SJCRH30 (cell line): ENCODE measurements around the gene INSR. TPM values are rescaled to one million over a fixed set of nuclear protein-coding genes. Genes with fewer than 3 reads are reported as not detected.
A peak's percentile ranks its signal among the peaks of the same experiment; 100 is the strongest.
"Not testable (repeated sequence)": the region's sequence is repeated elsewhere in the genome, so short reads cannot be mapped to it uniquely, and the experiment has no call there.

Experiments used
- DNase-seq, 2 experiments: peaks; one replicate each; pipeline ENCODE4 v3.0.0-alpha.2; 2015 to 2020
- H3K27ac ChIP-seq: fragments of 250-450 bp; sonication (Bioruptor Pico); 2 replicates; pipeline ENCODE4 v1.5.1; 2020; ENCODE audit warnings: mild to moderate bottlenecking, moderate library complexity
- H3K27me3 ChIP-seq: fragments of 250-450 bp; sonication (Bioruptor Pico); 2 replicates; pipeline ENCODE4 v1.5.1; 2020; ENCODE audit warnings: mild to moderate bottlenecking, moderate library complexity
- H3K36me3 ChIP-seq: fragments of 250-450 bp; sonication (Bioruptor Pico); 2 replicates; pipeline ENCODE4 v1.5.1; 2020; ENCODE audit warnings: mild to moderate bottlenecking, moderate library complexity
- H3K4me1 ChIP-seq: fragments of 250-450 bp; sonication (Bioruptor Pico); 2 replicates; pipeline ENCODE4 v1.5.1; 2020; ENCODE audit warnings: mild to moderate bottlenecking, moderate library complexity
- H3K4me3 ChIP-seq: fragments of 250-450 bp; sonication (Bioruptor Pico); 2 replicates; pipeline ENCODE4 v1.5.1; 2020; ENCODE audit warnings: mild to moderate bottlenecking, moderate library complexity
- H3K9me3 ChIP-seq: fragments of 250-450 bp; sonication (Bioruptor Pico); replicated peaks from 2 replicates; pipeline ENCODE4 v1.5.1; 2020; ENCODE audit warnings: mild to moderate bottlenecking, moderate library complexity
- total RNA-seq: library from RNA; depleted of rRNA; stranded (reverse); fragments of >200 nt; shearing (Covaris generic); gene quantifications from 2 replicates; pipeline ENCODE4 v1.2.3, GENCODE V29; 2014; rRNA removed

Gene INSR
- total RNA-seq, 1 experiment from 2014 or later = 14.3 TPM

DNA sequence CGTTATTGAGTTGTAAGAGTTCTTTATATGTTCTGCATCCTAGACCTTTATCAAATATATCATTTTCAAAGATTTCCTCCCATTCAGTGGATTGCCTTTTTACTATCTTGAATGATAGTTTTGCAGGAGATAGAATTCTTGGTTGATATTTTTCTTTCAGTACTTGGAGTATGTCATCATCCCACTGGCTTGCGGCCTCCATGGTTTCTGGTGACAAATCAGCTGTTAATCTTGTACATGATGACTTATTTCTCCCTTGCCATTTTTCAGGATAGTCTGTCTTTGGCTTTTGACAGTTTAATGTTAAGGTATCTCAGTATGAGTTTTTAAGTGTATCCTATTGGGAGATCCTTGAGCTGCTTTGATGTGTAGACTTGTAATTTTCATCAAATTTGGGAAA, 216.2 kb downstream of the INSR start:
- Histone ChIP-seq H3K27ac (no peak overlapping the region), H3K4me1 (no peaks in the 10 kb centered on the region), H3K36me3 (peaks cover 89% of the 10 kb centered on the region), H3K9me3 (peaks cover 33% of the 10 kb centered on the region), H3K27me3 (no peaks in the 10 kb centered on the region), H3K4me3 (no peak overlapping the region)
- DNase-seq = no peak

DNA sequence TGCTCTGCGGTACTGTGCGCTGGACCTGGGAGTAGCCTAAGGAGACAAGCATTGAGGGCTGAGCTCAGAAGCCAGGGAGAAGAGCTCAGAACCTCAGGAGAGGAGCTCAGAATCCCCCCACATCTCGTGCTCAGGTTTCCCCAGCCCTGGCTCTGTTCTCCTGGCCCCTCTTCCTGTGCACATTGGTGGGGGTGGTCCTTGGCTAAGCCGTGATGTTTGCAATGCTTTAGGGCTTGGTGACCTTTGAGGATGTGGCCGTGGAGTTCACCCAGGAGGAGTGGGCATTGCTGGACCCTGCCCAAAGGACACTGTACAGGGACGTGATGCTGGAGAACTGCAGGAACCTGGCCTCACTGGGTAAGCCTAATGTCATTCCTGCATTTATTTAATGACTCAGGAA, 218.1 kb downstream of the INSR start:
- H3K9me3 ChIP-seq = peaks cover 18% of the 10 kb centered on the region
- no peak for DNase-seq
- no peaks in the 10 kb centered on the region for H3K4me1 ChIP-seq
- H3K36me3 ChIP-seq = peaks cover 85% of the 10 kb centered on the region
- no peaks in the 10 kb centered on the region for H3K27me3 ChIP-seq
- no peak overlapping the region for H3K27ac ChIP-seq
- no peak overlapping the region for H3K4me3 ChIP-seq

DNA sequence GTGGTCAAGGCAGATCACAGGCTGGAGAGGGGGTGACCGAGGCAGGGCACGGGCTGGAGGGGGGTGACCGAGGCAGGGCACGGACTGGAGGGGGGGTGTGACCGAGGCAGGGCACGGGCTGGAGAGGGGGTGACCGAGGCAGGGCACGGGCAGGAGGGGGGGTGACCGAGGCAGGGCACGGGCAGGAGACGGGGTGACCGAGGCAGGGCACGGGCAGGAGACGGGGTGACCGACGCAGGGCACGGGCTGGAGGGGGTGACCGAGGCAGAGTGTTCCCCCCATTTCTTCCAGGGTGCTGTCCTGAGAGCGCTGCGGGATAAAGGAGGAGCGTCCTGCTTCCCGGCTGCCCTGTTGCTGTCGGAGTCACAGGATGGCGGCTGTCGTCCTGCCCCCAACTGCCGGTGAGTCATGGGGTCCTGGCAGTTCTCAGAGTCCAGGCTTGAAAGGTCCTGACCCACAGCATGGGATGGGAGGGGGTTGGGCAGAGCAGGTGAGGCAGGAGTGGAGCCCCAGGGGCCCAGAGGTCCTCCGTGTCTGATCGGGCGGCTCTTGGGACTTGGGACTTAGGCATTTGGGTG, 219.4 kb downstream of the INSR start:
- no peak overlapping the region for H3K4me3 ChIP-seq
- no peak overlapping the region for H3K27ac ChIP-seq
- peaks cover 75% of the 10 kb centered on the region for H3K36me3 ChIP-seq
- H3K9me3 ChIP-seq = peaks cover 12% of the 10 kb centered on the region
- no peaks in the 10 kb centered on the region for H3K27me3 ChIP-seq
- DNase-seq = no peak
- H3K4me1 ChIP-seq = no peaks in the 10 kb centered on the region; the same call in 1 of the 2 replicates

DNA sequence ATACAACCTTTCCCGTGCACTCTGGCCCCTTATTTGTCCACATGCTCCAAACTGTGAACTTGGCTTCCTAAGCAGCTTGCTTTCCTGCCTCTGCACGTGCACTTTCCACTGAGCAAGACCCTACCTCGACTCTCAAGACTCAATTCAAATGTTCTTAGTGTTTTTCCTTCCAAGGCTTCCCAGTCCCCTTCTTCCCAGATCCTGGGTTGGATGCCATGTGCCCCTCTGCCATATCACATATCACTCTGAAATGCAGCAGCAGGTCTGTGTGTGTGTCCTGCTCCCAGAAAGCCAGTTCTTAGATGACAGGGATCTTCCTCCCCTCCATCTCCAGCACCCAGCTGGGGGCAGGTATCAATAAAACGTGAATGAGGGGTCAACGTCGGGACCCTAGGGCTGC, 221.7 kb downstream of the INSR start:
- H3K4me3 ChIP-seq = no peak overlapping the region
- peaks cover under 1% of the 10 kb centered on the region; the same call in 1 of the 2 replicates for H3K9me3 ChIP-seq
- H3K36me3 ChIP-seq = peaks cover 55% of the 10 kb centered on the region
- H3K27me3 ChIP-seq = no peaks in the 10 kb centered on the region
- H3K4me1 ChIP-seq = no peaks in the 10 kb centered on the region; the same call in 1 of the 2 replicates
- H3K27ac ChIP-seq = no peak overlapping the region
- DNase-seq = no peak

DNA sequence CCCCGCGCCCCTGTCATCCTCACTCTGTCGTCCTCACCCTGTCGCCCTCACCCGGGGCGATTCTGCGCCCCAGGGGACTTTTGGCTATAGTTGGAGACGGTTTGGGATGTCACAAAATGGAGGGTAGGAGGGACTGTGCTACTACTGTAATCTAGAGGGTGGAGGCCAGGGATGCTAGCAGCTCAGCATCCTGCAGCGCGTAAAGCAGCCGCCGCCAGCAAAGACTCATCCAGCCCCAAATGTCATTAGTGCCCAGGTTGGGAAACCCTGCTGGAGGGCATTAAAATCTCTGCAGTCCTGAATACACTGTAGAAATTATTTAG, 224.3 kb downstream of the INSR start:
- Histone ChIP-seq H3K4me3 (peak overlapping the region; percentile 99), H3K27me3 (no peaks in the 10 kb centered on the region), H3K9me3 (no peaks in the 10 kb centered on the region), H3K4me1 (no peaks in the 10 kb centered on the region; the same call in 1 of the 2 replicates), H3K36me3 (peaks cover 30% of the 10 kb centered on the region), H3K27ac (peak overlapping the region; percentile 73)
- peak in 1 of 2 experiments; percentile 12 for DNase-seq

DNA sequence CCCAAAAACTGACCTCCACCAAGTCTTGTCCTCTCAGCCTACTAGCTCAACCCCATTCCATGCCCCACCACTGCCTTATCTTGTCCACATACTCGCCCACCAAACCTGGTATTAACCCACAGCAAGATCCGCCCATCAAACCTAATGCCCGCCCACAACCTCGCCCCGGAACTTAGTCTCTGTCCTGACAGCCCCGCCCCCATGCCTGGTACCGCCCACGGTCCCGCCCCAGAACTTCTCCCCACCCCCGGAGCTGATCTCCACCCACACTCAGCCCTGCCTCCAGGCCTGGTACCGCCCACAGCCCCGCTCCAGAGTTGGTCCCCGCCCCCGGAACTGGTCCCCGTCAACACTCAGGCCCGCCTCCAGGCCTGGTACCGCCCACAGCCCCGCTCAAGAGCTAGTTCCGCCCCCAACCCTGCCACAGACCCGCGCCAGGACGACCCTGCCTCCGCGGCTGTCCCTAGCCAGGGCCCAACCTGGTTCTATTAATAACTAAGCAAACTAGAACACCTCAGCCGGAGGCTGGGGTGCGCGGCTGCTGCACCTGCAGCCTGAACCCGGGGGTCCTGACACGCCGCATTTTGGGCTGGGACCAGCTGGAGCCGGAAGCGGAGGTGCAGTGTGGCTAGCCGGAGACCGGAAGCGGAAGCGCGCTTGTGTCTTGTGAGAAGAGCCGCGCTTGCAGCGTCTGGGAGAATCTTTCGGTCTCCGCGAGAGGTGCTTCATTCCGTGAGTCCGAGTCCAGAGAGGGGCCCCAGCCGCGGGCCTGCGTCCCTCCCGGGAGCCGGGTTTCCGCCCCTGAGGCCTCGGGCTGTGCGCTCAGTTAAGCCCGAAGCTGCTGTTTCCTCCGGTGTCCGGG, 224.9 kb downstream of the INSR start, which contains the start of gene ZNF557:
ZNF557 (plus strand) TSS at position 662 of the 862 bp plus-strand sequence. CDS start 5,372 bp downstream, outside the sequence.
- DNase-seq = peak; percentile 97 to 98
- Histone ChIP-seq H3K4me1 (no peaks in the 10 kb centered on the region; the same call in 1 of the 2 replicates), H3K27me3 (no peaks in the 10 kb centered on the region)

DNA sequence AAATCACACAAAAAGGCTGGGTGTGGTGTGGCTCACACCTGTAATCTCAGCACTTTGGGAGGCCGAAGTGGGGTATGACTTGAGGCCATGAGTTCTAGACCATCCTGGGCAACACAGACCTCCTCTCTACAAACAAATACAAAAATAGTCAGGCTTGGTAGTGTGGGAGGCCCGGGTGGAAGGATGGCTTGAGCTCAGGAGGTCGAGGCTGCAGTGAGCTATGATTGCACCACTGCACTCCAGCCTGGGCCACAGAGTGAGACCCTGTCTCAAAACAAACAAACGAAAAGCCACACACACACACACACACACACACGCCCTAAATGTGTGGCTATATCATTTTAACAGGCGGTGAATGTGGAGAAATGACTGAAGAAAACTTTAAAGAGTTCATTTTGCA, 225.6 kb downstream of the INSR start:
- Histone ChIP-seq H3K27ac (no peak overlapping the region), H3K36me3 (peaks cover 23% of the 10 kb centered on the region), H3K27me3 (no peaks in the 10 kb centered on the region), H3K9me3 (no peaks in the 10 kb centered on the region), H3K4me3 (peak overlapping the region; percentile 99), H3K4me1 (no peaks in the 10 kb centered on the region; the same call in 1 of the 2 replicates)
- no peak for DNase-seq

More for the DNA sequence above, 224.9 kb downstream of the INSR start, which contains the start of gene ZNF557:
- H3K27ac ChIP-seq = peak within 1 kb of the TSS; percentile 73
- peaks cover 28% of the 10 kb centered on the region for H3K36me3 ChIP-seq
- H3K9me3 ChIP-seq = no peaks in the 10 kb centered on the region
- peak within 1 kb of the TSS; percentile 99 for H3K4me3 ChIP-seq

DNA sequence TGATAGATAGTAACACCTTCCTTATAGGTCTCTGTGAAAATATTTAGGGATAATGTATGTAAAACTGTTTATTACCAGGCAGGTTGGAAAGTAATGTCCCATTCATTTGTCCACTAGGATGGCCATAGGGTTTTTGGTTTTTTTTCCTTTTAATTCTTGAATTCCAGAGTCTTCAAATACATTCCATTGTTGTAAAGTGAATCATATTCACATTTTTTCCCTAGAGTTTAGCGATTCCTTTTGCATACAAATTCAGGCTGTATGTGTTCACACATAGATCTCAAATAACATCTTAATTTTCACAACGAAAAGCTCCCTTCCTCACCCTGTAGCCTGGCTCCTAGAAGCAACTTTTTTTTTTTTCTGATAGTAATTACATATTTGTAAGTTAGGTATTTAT, 226.5 kb downstream of the INSR start:
- peaks cover 15% of the 10 kb centered on the region for H3K36me3 ChIP-seq
- no peaks in the 10 kb centered on the region for H3K27me3 ChIP-seq
- no peaks in the 10 kb centered on the region; the same call in 1 of the 2 replicates for H3K4me1 ChIP-seq
- no peak for DNase-seq
- no peak overlapping the region for H3K4me3 ChIP-seq
- H3K27ac ChIP-seq = no peak overlapping the region
- no peaks in the 10 kb centered on the region for H3K9me3 ChIP-seq

DNA sequence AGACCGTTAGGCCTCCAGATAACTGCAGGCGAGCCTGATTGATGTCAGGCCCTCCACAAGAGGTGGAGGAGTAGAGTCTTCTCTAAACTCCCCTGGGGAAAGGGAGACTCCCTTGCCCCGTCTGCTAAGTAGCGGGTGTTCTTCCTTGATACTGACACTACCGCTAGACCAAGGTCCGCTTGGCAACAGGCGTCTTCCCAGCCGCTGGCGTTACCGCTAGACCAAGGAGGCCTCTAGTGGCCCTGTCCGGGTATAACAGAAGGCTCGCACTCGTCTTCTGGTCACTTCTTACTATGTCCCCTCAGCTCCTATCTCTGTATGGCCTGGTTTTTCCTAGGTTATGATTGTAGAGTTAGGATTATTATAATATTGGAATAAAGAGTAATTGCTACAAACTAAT, 227.1 kb downstream of the INSR start:
- DNase-seq = peak; percentile 11 to 29
- not testable (repeated sequence) for H3K4me3 ChIP-seq, H3K27ac ChIP-seq, H3K9me3 ChIP-seq, H3K27me3 ChIP-seq, H3K36me3 ChIP-seq, H3K4me1 ChIP-seq

DNA sequence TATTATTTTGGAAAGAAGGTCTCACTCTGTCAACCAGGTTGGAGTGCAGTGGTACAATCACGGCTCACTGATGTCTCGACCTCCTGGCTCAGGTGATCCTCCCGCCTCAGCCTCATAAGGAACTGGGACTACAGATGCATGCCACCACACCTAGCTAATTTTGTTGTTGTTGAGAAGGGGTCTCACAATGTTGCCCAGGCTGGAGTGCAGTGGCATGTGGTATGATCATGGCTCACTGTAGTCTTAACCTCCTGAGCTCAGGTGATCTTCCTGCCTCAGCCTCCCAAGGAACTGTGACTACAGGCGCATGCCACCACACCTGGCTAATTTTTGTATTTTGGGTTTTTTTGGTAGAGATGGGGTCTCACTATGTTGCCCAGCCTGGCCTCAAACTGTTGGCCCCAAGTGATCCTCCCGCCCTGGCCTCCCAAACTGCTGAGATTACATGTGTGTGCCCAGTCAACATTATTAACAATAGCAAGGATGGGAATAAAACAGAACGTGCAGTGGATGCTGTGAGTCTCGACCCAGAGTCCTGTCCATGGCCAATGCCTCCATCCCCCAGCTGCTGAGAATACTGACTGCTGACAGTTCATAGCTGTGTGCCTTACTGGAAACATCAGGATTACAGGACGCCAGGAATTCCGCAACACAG, 230.3 kb downstream of the INSR start:
- H3K27ac ChIP-seq = no peak overlapping the region
- no peaks in the 10 kb centered on the region for H3K9me3 ChIP-seq
- DNase-seq = no peak
- no peaks in the 10 kb centered on the region for H3K27me3 ChIP-seq
- H3K4me3 ChIP-seq = no peak overlapping the region
- H3K36me3 ChIP-seq = no peaks in the 10 kb centered on the region
- H3K4me1 ChIP-seq = no peaks in the 10 kb centered on the region

DNA sequence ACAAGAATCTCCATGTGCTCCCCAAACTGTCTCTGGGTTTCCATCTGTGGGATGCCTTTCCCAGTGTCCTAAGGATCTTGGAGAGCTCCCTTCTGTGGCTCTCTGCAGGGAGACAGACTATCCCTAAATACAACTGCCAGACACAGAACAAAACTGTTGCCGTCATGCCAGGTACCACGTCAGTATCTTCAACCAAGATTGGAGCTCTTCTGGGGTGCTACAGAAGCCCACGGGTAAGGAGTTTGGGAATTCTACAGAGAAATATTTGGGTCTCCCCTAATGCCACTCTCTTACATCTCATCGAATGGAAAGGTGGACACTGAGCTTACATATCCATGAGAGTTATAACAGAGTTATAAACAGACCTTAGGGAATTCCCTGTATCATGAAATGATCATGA, 230.9 kb downstream of the INSR start:
- no peaks in the 10 kb centered on the region for H3K4me1 ChIP-seq
- H3K27me3 ChIP-seq = no peaks in the 10 kb centered on the region
- no peaks in the 10 kb centered on the region for H3K36me3 ChIP-seq
- no peak overlapping the region for H3K27ac ChIP-seq
- H3K4me3 ChIP-seq = no peak overlapping the region
- H3K9me3 ChIP-seq = no peaks in the 10 kb centered on the region
- no peak for DNase-seq

Other genes with a start within 250 kb of the INSR start
- gene MBD3L2, start 245.1 kb downstream of the INSR start, total RNA-seq = not detected in 2 replicates
- not detected in 2 replicates for gene MBD3L3, start 235.7 kb downstream of the INSR start, total RNA-seq
- 12.5 and 13.4 TPM in 2 replicates for gene ZNF557, start 224.7 kb downstream of the INSR start, total RNA-seq
- 18.4 and 19.2 TPM in 2 replicates for gene ARHGEF18, start 54.5 kb upstream of the INSR start, total RNA-seq
- not detected in 2 replicates for gene PEX11G, start 194.6 kb upstream of the INSR start, total RNA-seq
- 28.8 and 33.8 TPM in 2 replicates for gene ZNF358, start 221.7 kb upstream of the INSR start, total RNA-seq
- gene MCOLN1, start 228.2 kb upstream of the INSR start, total RNA-seq = 3.8 and 5.8 TPM in 2 replicates
- gene PNPLA6, start 241.3 kb upstream of the INSR start, total RNA-seq = 14.2 and 17.3 TPM in 2 replicates